HG03095 (cell line): Measurements from ENCODE around the gene MS4A2.
"Not testable (repeated sequence)": the region's sequence is repeated elsewhere in the genome, so short reads cannot be mapped to it uniquely, and the experiment has no call there.

Experiments
- ATAC-seq: cut with Tn5 transposase; IDR thresholded peaks from one replicate; pipeline ENCODE4 v1.9.1; 2021; ENCODE audit warnings: moderate library complexity; ENCODE audit not compliant: unreplicated experiment

Gene MS4A2

DNA sequence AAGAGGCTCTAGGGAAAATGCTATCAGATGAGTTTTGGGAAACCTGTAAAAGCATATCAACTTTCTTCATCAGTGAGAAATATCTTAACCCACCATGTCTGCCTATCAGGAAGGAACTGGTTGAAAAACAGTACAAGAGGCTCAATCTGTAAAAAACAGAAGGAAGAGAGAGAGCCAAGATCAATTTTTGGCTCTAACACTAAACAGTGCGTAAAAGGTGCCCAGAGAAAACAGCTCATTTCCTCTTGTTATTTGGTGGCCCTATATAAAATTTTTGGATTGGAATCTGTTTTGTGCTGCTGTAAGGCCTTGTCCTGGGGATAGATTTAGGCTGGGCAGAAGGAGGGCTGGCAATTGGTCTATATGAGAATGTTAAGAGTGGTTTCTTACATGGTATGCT, 12.1 kb downstream of the MS4A2 start:
- no peak for ATAC-seq

DNA sequence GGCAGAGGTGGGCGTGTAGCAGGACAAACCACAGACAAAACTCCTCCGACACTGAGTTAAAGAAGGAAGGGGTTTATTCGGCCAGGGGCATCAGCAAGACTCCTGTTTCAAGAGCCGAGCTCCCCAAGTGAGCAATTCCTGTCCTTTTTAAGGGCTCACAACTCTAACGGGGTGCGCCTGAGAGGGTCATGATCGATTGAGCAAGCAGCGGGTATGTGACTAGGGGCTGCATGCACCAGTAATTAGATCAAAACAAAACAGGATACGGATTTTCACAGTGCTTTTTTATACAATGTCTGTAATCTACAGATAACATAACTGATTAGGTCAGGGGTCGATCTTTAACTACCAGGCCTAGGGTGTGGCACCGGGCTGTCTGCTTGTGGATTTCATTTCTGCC, 12.9 kb downstream of the MS4A2 start:
- not testable (repeated sequence) for ATAC-seq

DNA sequence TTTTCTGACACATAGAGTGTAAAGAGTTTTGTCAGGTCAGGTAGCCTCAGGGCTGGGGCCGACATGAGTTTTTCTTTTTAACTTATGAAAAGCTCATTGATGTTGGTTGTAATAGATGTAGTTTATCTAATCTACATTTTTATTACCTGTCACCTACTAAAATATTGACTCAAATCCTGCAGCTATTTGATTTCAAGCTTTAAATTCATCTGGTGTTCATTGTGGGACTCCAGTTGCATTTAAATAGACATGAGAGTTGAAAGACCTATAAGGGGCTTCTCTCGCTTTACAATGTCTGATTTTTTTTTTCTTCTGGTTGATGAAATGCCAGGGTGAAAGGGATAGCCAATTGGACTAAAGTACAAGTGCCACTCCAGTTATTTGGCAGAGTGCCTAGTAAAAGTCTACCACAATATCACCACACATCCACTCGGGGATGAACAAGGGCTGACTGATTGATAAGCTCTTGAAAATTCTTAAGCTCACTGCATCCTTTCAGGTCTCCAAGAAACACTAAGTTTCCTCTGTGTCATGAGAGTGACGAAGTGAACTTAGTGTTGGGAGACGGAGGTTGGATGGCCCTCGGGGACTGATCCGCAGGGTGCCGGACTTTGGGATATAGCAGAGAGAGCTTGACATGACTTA, 16.1 kb downstream of the MS4A2 start:
- ATAC-seq = not testable (repeated sequence)

DNA sequence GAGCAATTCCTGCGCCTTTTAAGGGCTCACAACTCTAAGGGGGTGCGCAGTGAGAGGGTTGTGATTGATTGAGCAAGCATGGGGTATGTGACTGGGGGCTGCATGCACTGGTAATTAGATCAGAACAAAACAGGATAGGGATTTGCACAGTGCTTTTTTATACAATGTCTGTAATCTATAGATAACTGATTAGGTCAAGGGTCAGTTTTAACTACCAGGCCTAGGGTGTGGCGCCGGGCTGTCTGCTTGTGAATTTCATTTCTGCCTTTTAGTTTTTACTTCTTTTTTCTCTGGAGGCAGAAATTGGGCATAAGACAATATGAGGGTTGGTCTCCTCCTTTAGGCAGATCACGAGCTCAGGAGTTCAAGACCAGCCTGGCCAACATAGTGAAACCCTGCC, 20.2 kb downstream of the MS4A2 start:
- not testable (repeated sequence) for ATAC-seq

DNA sequence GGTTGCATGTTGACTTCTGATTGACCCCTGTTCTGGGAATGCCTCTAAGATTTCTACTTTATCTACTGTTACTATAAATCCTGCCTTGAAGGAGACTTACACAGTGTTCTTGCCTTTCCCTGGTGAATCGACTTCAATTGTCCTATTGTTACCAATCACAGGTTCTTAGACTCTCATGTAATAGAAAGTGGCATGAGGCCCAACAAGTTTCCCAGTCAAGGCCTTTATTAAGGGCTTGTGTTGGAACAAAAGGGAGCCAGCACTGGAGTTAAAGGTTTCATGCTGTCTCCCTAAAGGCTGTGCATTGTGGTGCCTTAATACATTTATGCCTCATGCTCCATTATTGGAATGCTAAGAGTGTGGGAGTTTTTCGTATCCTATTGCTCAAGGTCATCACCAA, 23.3 kb downstream of the MS4A2 start:
- no peak for ATAC-seq

DNA sequence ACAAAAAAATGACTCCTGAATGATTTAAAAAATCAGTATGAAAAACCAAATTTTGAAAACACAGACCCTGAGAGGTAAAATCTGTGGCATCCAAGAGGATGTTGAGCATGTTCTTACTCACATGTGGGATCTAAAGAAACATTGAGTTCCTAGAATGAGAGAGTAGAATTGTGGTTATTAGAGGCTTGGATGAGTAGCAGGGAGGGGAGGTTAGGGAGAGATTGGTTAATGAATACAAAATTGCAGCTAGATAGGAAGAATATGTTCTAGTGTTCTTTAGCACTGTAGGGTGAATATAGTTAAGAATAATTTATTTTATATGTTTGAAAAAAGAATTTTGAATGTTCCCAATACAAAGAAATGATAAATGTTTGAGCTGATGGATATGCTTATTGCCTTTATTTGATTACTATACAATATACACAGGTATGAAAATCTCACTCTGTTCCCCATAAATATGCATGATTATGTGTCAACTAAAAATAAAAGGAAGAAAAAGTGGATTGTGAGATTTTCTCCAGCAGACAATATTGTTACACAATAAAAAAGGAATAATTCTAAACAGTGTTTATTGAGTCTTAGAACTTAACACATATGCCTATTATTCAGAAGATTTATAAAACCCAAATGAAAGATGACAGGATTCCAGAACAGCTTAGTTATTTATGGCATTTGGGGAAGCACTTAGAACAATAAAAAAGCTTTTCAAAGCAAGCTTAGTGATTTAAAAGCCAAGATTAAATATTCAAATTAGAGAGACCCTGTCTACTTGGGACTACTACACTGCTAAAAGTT, 28.7 kb downstream of the MS4A2 start:
- ATAC-seq = no peak

DNA sequence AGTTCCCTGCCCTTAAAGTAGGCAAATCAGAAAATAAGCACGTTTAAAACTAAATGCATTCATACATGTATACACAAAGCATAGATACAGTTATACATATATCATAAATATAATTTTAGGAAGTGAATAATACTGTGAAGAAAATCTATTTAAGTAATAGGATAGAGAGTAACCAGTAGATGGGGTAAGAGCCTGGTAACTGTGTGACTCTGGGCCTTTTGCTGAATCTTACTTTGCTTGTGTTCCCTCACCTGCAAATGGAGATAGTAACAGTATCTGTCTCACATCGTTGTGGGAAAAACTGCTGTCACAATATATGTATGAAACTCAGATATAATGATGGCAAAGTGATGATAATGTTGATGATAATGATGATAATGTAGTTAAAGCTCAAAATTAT, 29.9 kb downstream of the MS4A2 start:
- ATAC-seq = no peak

DNA sequence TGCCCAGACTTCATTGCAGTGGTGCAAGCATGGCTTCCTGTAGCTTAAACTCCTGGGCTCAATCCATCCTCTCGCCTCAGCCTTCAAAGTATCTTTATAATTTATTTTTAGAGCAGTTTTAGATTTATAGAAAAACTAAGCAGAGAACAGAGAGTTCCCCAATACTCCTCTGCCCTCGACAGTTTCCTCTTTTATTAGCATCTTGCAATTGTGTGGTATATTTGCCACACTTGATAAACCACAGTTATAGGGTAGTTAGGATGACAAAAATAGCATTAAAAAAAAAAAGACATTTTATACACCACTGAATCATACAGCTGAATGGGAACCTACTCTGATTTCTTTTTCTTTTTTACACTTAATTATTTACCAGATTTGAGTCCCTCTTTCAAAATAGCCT, 31.2 kb downstream of the MS4A2 start:
- ATAC-seq = no peak

DNA sequence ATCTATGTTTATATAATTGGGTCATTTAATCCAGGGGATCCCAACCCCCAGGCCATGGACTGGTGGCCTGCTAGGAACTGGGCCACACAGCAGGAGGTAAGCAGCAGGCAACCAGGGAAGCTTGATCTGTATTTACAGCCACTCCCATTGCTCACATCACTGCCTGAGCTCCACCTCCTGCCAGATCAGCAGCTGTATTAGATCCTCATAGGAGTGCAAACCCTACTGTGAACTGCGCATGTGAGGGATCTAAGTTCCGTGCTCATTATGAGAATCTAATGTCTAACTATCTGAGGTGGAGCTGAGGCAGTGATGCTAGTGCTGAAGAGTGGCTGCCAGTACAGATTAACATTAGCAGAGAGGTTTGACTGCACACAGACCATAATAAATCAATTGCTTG, 32.8 kb downstream of the MS4A2 start:
- ATAC-seq = no peak

DNA sequence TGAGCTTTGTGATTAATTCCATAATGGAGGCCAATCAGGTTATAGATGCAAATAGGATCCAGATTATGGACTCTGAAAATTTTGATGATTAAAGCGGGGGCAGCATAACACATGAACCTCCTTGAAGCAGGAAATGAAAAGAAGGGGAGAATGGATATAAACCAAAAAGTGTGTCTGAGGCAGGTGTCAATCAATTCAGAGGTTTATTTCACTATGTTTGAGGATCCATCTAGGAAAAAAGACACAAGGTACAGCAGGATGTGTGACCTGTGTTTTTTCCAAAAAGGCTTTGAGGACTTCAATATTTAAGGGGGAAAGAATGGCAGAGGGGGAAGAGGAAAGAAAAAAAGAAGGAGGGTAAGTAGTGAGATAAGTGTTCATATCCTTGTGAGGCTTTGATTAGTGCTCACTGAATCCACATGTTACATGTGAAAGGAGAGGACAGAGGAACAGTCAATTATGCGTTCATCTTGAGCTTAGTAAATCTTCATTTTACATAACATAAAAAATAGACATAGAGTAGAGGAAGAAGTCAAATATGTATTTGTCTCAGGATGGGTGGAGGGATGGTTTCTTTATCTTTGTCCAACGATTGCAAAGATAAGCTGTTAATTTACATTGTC, 34.1 kb downstream of the MS4A2 start:
- ATAC-seq = no peak

DNA sequence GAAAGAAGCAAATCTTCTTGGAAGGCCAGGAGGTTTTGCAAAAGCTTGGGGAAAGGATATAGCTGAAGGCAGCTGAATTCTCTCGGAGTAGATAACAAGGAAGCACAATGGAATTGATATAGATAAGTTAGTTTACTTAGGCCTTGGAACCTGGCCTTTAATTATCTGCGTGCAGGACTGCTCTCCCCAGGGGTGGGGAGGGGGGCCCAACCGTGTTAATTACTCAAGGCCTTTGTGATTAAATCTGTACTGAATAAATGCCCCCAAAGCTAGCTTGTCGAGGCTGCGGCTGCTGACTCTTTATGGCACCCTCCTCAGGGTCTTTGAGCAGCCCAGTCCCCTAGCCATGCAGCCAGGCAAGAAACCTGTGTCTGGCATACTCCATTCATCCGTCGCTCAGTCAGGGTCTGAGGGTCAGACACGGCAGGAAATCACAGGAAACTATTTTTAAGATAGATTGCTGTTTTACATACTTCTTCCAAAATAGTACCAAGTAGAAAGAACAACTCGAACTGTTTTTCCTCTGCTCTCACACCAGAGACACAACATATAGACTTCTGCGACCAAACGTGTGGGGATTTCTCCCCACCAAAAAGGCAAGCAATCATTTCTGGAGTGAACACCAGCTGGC, 36.5 kb downstream of the MS4A2 start:
- ATAC-seq = no peak

DNA sequence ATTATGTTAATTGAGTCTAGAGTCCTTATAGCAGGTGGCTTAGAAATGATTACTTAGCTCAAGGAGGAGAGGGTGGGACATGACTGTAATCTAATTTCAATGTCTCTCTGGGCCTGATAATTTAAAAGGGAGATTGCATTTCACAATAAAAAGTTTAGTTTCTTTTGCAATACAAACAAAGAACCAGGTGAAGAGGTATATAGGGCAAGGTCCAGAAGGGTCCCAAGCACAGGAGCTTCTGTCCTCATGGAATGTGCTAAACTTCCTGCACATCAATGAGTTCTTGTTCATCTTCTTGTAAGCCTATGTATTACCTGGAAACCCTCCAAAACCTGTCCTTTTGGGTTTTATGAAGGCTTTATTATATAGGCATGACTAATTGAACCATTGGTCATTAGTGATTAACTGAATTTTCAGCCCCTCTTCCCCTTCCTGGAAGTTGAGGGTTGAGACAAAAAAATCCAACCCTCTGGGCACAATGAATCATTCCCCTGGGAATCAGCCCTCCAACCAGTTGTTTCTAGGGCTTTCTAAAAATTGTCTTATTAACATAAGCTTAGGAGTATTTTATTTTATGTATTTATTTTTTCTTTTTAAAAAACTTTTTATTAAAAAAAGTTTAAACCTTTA, 37.6 kb downstream of the MS4A2 start:
- ATAC-seq = no peak

DNA sequence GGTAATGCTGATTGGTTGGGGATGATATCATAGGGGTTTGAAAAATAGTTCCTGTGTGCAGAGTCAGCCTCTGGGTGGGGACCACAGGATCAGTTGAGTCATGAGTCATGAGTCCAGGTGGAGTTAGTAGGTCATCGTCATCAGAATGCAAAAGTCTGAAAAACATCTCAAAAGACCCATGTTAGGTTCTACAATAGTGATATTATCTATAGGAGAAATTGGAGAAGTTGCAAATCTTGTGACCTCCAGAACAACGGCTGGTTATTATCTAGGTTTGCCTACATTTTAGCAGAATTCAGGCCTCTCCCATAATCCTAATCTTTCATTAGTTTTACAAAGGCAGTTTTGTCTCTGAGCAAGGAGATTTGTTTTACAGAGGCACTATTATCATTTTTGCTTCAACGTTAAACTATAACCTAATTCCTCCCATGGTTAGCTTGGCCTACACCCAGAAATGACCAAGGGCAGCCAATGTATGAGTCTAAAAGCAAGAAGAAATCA, 38.9 kb downstream of the MS4A2 start:
- ATAC-seq = no peak

DNA sequence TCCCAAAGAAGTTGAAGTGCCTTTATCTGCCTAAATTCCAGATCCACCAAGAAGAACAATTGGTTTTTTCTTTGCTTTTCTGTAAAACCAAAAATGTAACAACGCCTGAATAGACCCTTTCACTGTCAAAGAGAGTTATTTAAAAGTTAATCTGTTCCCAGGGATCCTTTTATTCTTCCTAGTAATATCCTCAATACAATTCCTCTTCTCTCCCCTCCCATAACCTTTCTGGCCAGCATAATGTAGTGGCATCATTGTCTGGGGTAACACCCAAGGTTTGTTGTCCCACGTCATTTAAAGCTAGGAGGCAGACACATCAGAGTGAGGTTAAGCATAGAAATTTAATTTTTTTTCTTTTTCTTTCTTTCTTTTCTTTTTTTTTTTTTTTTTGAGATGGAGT, 39.9 kb downstream of the MS4A2 start:
- no peak for ATAC-seq

DNA sequence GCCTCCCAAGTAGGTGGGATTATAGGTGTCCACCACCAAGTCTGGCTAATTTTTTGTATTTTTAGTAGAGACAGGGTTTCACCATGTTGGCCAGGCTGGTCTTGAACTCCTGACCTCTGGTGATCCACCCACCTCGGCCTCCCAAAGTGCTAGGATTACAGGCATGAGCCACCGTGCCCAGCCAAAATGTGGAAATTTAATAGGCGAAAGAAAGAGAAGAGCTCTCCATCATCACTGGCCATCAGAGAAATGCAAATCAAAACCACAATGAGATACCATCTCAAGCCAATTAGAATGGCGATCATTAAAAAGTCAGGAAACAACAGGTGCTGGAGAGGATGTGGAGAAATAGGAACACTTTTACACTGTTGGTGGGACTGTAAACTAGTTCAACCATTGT, 40.4 kb downstream of the MS4A2 start:
- not testable (repeated sequence) for ATAC-seq

DNA sequence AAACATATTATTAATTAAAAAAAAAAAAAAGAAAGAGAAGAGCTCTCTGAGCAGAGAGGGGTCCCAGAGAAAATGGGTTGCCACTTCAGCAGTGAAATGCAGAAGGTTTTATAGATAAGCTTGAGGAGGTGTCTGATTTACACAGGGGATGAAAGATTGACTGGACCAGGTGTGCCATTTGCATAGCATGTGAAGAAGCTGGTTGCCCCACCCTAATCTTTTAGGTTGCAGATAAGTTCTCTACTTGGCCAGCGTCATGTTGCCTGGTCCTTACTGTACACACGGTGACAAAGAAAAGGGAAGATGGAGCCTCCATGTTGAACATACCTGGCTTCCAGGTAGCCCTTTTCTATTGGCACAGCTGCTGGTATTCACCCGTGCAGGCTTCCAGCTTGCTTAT, 41.4 kb downstream of the MS4A2 start:
- ATAC-seq = no peak

DNA sequence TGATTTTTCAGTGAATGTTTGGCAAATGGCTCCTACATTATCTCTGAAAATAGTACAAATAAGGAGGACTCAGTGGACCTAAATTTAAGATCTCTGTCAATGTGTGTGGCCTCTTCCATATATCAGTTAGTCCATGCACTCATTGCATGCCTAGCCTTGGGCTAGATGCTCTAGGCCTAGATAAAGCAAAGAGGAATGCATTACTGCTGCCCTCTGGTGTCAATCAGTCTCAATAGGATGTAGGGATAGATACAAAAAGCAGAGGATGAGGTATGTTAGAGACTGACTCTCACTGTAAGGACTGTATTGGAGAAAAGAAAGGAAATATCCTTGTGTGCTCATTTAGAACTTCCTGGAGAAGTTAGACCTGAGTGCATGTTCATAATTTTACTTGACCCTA, 42.0 kb downstream of the MS4A2 start:
- no peak for ATAC-seq

DNA sequence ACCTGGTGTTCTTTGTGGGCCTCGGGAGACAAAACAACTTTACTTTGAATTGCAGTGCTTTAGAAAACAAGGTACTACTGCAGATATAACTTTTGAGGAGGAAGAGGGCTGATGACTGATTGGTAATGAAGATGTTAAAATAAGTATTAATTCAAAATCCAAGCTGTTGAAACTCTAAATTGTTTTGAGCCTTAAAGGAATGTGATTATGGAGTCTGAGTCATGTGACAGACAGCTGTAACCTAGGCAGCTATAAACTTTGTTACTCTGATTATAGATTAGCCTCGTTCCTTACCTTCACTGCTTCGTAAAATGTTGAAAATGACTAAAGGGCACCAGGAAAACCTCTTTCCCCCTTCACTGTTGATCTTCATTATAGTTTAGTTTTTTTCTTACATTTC, 43.4 kb downstream of the MS4A2 start:
- ATAC-seq = no peak

DNA sequence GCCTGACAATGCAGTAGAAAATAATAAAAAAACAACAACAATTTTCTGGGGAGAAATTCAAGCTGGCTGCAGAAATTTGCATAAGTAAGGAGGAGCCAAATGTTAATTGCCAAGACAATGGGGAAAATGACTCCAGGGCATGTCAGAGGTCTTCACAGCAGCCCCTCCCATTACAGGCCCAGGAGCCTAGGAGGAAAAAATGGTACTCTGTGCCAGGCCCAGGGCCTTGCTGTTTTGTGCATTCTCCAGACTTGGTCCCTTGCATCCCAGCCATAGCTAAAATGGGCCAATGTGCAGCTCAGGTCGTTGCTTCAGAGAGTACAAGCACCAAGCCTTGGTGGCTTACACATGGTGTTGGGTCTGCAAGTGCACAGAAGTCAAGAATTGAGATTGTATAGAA, 45.5 kb downstream of the MS4A2 start:
- no peak for ATAC-seq

DNA sequence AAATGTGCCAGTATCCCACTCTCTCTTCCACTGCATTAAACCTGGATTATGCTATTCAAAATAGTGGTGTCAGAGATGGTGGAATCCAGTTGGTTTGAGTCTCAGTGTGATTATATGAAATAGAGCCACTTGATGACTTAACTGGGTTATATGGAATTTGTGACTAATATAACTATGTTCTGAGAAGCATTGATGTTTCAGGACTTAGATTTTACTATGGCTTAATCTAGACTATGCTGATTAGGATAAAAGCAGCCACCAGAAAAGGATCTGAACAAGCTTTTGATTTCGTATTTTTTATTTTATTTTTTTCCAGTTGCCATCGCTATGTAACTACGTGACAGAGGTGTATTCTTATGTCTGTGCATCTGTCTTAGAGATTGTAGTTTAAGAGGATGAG, 55.3 kb downstream of the MS4A2 start:
- no peak for ATAC-seq

DNA sequence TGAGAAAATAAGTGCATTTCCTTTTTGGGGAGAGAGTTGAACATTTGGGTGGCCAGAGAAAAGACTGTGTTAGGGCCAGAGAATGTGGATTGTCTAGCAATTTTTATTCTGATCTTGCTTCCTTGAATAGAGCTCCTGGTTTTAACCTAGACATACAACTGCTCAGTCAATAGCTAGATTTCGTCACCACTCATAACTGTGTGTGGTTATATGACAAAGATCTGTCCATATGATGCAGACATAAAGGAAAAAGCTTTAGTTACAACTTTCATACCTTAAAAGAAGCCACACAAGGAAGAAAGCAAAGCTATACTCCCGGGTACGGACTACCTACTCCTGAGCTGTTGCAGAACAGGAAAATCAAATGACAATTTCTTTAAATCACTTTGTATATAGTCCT, 57.2 kb downstream of the MS4A2 start:
- ATAC-seq = no peak
